B cell (primary cell): ENCODE data around the gene CAPS.

Experiments used
- EZH2 ChIP-seq: IDR thresholded peaks from 2 replicates; pipeline ENCODE4 v1.6.1; 2012; ENCODE audit warnings: borderline replicate concordance, low read depth, mild to moderate bottlenecking, moderate library complexity, low read length; ENCODE audit not compliant: insufficient read depth, poor library complexity, severe bottlenecking
- TF ChIP-seq, protein P1 (sequence below): fragments of 200-600 bp; IDR thresholded peaks from one replicate; pipeline ENCODE4 v1.8.0; 2022; ENCODE audit warnings: antibody characterized with exemption, mild to moderate bottlenecking

DNA sequence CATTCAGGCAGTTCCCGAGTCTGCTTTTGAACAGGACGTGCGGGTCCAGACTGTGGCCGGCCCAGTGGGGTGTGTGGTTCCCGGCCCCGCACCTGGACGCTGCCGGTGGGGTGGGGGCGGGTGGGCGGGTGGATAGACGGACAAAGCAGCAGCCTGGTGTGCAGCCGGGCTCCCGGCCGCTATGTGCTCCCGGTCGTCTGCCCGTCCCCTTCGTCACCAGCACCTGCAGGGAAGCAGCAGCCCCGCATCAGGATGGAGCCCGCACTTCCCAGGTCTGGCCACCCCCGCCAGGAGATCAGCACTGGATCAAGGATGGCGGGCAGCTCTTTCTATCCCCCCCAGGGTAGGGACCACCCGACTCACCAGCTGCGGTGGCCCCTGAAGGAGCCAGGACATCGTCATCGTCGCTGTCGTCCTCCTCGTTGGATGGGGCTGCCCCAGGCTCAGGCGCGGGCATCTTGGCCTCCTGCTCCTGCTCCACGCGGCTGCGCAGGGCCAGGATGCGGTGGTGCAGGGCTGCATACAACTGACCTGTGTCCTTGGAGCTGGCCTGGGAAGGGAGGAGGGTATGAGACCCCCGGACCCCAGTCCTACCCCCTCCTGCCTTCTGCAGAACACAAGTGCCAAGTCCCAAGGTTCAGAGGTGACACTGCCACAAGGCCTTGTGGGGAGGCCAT lies 3.5 kb downstream of the CAPS start:
- TF ChIP-seq, protein P1, sequence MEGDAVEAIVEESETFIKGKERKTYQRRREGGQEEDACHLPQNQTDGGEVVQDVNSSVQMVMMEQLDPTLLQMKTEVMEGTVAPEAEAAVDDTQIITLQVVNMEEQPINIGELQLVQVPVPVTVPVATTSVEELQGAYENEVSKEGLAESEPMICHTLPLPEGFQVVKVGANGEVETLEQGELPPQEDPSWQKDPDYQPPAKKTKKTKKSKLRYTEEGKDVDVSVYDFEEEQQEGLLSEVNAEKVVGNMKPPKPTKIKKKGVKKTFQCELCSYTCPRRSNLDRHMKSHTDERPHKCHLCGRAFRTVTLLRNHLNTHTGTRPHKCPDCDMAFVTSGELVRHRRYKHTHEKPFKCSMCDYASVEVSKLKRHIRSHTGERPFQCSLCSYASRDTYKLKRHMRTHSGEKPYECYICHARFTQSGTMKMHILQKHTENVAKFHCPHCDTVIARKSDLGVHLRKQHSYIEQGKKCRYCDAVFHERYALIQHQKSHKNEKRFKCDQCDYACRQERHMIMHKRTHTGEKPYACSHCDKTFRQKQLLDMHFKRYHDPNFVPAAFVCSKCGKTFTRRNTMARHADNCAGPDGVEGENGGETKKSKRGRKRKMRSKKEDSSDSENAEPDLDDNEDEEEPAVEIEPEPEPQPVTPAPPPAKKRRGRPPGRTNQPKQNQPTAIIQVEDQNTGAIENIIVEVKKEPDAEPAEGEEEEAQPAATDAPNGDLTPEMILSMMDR, result no peak
- no peak for TF ChIP-seq EZH2
